C1 segment of cervical spinal cord (tissue), 14 donors: ENCODE results near the gene HOTAIR.

Source experiments
- DNase-seq, 14 donors: peaks; one replicate each; lab custom pipeline; 2025; lab: John Stamatoyannopoulos, UW

Gene HOTAIR

DNA sequence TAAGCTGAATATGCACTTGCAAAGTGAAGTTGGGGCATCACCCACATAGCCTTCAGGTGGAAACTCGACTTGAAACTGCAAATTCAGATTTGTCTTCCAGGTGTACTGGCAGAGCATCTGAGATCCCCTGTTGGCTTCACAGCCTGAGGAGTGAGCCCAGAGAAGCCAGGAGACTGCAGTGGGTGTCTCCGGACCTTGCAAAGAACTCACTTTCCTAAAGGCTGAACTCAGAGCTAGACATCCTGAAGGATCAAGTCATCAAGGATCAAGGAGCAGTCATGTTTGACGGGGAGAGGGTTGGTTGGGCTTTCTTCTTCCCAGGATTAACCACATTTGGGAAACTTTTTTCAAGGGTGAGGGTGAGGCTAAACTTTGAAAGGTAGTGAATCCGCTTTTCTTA lies 45.2 kb downstream of the HOTAIR start:
- DNase-seq, result no peak

DNA sequence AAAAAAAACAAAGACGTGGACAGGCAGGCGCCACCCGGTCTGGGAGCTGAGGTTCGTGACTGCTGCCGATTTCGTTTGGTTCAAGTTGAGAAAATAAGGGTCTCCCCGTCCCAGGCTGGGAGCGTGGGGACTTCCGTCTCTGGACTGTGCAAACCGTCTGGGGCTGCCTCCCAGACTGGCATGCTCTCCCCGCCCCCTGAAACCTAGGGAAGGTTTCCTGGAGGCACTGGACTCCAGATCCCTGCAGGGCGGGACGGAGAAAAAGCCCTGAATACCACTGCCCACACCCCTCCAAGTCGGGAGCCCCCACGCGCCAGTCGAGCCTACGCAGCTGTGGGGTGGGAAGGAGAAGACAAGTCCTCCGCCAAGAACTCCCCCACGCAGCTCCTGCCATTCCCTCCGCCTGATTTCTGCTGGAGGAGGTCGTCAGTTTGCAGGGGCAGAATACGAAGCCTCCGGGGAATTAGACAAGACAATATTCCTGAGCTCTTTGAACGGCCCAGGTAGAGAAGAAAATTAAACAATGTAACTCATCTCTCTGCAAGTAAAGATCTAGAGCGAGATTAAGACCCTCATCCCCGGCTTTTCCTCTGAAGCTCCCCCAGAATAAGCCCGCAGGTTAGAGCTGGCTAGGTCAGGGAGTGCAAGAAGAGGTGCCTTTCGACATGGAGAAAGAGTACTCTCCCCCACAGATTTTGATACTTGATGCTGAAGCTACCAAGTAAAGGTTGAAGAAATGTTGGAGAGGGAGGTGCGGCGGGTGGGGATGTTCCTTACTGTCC lies 46.5 kb downstream of the HOTAIR start:
- no peak for DNase-seq

DNA sequence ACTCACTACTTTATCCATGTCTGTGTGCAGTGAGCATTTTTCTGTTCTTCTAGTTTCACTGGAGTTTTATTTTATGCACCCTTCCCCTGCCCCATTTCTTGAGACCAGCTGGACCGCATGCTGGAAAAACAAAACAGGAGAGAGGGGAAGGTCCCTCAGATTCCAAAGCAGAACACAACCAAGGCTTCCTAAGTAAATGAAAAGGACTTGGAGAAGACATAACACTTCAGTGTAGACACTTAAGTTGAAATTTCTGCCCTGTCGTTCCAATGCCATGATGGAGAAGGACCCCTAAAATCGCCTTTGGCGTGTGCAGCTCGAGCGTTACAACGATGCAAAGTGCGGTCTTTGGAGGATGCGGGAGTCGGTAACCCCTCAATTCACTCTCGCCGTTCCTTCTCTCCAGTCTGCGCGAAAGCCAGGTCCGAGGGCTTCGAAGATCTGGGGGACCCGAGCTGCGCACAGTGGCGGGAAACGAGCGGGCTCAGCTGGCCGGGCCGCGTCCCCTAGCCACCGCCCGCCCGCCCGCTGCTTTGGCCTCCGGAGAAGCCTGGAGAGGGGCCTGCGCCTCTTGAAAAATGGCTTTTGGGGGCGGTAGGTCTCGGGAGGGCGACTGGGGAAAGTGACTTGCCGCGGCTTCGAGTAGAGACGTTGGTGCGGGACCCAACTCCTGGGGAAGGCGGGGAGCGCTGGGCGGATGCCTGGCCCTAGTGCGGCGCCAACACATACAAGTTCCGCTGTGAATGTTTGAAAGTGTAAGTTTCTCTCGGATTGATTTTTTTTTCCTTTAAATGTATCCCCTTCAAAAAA lies 47.3 kb downstream of the HOTAIR start:
- no peak for DNase-seq

DNA sequence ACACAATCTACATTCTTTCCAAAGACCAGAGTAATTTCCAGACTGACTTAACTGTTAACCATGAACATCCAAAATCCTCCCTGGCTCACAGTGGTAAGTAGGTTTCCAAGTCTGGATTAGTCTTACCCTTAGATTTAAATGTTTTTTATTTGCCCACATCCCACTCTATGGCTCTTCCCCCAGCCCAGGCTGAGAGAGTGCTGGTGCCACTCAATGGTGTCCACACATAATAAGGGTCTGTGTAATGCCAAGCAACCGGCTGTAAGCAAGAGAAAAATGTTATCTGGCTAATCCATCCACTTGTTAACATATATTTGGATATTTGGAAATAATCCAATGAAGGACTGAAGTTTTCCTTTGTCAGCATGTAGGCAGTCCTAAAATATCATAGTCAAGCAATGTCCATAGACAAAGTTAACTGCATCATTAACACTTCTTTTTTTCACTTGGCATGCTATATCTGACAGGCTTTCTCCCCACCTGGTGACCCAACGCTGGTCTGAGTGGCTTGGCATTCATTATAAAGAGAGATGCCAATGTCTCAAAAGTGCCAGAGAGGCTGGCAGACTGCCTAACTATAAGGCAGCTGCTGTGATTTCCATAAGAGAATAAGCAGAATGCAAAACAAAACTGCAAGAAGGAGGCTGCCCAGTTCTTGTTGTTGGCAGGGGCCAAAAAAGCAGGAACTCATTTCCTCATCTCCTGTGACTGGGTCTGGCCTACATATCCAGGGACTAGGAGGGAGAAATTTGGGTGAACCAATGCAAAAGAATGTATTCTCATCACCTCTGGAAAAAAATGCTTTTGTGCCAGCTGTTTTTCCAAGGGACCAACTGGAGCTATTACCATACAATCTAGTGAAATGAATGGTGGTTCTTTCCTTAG lies 50.0 kb downstream of the HOTAIR start:
- DNase-seq, result no peak

DNA sequence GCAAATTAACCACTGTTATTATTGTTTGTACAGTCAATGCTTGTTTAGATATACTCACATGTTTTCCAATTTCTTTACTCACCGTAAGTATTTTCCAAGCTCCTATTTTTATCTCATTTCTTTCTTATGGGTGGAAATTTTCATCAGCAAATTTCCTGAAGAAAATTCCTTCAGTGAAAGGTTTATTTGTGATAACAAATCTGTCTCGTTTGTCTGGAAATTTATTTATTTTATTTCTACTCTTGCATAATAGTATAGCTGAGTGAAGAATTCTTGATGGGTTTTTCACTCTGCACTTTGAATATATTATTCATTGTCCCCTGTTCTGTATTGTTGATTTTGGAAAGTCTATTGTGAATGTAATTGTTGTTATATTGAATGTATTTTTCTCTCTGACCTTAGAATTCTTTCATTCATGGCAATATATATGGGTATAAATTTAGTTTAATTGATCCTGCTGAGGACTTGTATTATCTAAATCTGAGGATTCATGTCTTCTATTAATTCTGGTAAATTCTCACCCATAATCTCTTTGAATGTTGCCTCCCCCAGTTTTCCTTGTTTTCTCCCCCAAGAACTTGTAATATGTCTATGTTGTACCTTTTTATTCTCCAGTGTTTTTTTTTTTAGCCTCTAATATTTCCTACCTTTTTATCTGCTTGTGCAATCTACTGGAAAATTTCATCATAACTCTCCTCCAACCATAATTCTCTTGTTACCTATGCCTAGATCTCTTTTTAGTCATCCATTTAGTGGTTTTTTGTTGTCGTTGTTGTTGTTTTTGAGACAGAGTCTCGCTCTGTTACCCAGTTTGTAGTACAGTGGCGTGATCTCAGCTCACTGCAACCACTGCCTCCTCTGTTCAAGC lies 57.7 kb downstream of the HOTAIR start:
- DNase-seq, result no peak
